HG03045 (cell line): ENCODE measurements around the gene SMAD2.
"Not testable (repeated sequence)": the region's sequence is repeated elsewhere in the genome, so short reads cannot be mapped to it uniquely, and the experiment has no call there.

Experiments used
- ATAC-seq: cut with Tn5 transposase; IDR thresholded peaks from one replicate; pipeline ENCODE4 v1.9.1; 2021; ENCODE audit warnings: mild to moderate bottlenecking, moderate library complexity; ENCODE audit not compliant: unreplicated experiment

Gene SMAD2

DNA sequence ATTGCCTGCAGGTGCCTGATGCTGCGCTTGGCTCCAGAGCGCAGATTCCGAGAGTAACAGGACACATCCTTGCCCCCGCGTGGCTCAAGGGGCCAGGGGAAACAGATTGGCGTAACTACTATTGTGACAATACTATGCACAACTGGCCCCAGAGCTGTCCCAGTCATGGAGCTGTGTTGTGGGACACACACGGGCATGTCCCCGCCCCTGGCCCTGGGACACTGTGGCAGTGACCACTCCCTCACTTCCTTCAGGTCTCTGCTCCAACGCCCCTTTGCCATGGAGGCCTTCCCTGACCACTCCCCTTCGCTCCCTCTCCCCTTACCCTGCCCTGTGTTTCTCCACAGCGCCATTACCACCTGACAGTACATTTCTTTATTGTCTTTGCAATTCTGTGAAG lies 132.1 kb downstream of the SMAD2 start:
- ATAC-seq: no peak

GRCh38 chr18:47797126-47797525 lies 133.3 kb downstream of the SMAD2 start:
- no peak for ATAC-seq

DNA sequence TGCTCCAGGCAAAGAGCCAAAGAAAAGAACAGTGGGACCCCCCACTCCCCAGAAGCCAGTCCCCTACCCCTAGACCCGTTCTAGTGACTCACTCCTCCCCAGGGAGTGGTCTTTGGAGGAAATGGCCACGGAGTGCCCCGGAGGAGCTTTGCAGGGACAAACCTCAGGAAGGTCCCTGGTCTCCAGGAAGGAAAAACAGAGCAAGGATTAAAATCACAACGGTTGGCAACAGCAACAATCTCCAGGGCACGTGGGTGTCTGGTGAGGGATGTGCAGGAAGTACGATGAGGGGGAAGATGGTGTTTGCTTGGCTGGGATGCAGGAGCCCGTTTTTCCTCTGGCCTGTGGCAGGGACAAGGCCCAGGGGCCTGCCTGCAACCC lies 135.0 kb downstream of the SMAD2 start:
- ATAC-seq: no peak

- ATAC-seq: no peak
Measured at GRCh38 chr18:47794725-47795433, 135.6 kb downstream of the SMAD2 start.

DNA sequence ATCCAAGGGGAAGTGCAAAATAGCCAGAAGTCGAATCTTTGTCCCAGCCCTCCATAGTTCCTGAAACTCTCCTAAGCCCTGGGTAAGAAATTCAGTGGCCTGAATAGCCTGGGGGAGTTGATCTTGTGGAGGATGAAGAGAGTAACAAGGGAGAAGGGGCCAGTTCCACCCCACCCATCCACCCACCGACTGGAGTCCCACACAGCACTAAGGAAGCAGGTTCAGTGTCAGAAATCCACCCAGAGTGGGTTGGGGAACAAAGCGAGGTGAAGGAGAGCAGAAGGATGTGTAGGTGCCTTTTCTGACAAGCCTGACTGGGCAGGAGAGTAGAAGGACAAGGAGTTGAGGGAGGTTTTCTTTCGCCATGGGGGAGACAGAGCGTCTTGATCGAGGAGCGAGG lies 136.8 kb downstream of the SMAD2 start:
- ATAC-seq: no peak

DNA sequence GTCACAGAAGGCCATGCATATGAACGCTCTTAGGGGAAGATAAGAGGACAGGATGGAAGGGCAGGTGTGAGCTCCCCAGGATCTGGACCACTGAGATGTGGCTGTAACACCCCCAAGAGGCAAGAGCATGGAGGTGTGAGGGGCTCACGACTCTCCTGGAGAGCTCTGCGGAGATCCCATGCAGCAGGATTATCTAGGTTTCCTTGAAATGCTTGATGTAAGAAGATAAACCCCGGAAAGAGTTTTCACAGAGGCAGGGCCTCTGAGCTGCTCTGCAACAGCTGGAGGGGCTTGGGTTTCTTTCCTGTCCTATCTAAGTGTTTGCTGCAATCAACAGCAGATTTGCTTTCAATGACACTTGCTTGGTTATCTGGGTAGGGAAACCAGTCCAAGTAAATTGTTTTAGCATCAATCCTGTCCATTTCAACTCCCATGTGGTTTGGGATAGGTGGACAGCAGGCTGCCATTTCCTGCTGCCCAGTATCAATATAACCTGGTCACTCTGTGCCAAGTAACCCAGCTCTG lies 138.9 kb downstream of the SMAD2 start:
- ATAC-seq: no peak

DNA sequence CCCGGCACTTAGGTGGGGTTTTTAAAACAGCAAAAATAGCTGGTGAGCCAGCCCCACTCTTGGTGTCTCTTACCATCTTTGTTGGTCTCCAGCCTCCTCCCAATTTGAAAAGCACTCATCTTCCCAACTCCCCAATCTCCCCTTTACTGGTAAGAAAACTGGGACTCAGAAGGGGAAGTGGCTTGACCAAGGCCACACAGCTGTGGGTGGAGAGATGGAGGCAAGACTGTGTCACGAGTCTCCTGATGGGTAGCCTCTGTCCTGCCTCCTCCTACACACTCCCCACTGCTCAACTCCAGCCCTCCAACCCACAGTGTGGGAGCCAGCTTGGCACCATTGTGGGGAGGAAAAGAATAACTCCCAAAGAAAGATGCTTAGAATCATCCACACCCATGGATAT lies 140.4 kb downstream of the SMAD2 start:
- no peak for ATAC-seq

- no peak for ATAC-seq
Measured at GRCh38 chr18:47788621-47789020, 141.8 kb downstream of the SMAD2 start.

DNA sequence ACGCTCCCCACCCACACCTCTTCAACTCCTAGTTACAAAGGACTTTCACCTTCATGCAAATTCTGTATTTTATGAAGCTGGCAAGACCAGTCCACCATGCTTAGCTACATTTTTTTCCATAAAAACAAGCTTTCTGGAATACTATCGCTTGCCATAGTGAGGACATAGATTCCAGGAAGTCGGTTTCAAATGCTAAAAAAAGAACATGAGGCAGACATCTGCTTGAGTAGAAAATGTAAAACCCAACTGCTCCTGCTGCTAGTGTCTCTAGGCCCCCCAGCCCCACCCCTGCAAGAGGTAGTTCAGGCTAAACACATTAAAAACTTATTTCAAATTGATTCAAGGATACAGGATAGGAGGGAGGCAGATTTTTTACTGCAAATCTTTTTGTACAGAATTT lies 148.9 kb downstream of the SMAD2 start:
- ATAC-seq: no peak

- no peak for ATAC-seq
Measured at GRCh38 chr18:47780011-47780725, 150.3 kb downstream of the SMAD2 start.

GRCh38 chr18:47779381-47779780 lies 151.1 kb downstream of the SMAD2 start:
- no peak for ATAC-seq

- ATAC-seq: no peak
Measured at GRCh38 chr18:47777626-47778025, 152.8 kb downstream of the SMAD2 start.

- ATAC-seq: no peak
Measured at GRCh38 chr18:47775961-47776360, 154.5 kb downstream of the SMAD2 start.

DNA sequence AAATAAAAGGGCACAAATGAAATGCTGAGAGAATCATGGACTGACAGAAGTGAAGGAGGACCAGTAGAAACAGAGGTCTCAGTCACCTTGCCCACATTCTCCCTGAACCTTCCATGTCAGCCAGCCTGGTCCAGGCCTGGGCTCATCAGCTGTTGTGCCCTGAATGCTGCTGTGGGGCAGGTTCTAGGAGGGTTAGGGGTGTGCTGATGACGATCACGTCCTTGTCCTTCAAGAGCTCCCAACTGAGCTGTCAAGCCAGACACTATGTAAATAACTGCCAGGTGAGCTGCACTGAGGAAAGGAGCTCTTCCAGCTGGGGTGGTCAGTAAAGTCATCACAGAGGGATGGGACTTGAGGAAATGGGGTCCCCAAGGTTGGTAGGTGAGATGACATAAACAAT lies 156.5 kb downstream of the SMAD2 start:
- ATAC-seq: no peak

DNA sequence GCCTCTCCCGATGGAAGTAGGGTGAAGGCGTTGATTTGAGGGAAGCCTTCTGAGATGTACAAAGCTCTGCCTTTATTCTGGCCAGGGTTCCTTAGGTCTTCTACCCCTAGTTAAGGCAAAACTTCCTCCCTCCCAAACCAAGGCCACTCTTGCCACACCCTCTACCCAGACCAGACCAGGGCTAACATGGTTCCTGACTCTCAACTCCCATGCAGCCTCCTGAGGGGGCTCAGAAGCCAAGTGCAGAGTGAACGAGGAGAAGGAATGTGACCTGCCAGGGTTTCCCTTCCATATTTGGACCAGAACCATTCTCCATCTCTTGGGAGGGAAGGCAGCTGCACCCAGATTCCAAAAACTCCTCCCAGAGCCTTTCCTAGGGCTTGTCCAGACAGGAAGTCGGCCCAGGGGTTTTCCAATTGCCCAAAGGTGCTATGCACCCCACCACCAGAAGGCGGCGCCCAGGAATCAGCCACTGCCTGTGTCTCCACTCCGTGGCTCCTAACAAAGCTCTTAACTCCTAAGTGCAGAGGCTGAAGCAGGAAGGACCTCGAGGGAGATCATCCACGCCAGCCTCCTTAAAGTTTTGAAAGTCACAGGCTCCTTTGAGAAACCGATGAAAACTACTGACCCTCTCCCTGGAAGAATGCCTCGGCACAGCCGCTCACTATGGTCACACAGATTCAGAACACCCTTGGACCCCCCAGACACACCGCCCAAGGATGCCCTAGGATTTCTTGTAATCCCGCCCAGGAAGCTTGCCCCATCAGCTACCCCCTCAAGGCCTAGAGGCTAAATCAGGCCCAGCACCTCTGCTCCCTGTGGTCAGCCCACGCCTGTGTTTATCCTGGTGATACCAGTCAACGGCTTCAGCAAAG lies 157.8 kb downstream of the SMAD2 start:
- ATAC-seq: no peak

- no peak for ATAC-seq
Measured at GRCh38 chr18:47771922-47772321, 158.5 kb downstream of the SMAD2 start.

DNA sequence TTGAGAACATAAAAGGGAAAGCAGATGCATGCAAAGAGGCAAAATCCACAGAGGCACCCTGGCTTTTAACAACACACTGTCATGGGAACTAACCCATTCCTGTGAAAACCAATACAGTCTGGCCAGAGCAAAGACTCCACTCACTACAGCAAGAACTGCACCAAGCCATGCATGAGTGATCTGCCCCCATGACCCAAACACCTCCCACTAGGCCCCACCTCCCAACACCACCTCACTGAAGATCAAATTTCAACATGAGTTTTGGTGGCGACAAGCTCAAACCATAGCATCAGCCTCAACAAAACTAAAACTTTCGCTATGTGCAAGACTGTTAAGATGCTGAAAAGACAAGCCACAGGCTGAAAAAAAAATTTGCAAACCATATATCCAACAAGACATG lies 162.8 kb downstream of the SMAD2 start:
- ATAC-seq: no peak

DNA sequence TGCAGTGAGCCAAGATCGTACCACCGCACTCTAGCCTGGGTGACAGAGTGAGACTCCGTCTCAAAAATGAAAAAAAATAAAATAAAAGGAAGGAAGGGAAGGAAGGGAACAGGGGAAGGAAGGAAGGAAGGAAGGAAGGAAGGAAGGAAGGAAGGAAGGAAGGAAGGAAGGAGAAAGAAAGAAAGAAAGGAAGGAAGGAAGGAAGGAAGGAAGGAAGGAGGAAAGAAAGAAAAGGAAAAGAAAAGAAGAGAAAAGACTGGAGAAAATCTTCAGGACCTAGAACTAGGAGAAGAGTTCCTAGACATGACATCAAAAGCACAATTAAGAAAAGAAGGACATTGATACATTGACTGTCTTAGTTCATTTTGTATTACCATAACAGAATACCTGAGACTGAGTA lies 163.3 kb downstream of the SMAD2 start:
- ATAC-seq: not testable (repeated sequence)
